Islet of Langerhans (tissue), 1 donor: ENCODE data around the gene ALOX5.
"Not testable (repeated sequence)": the region's sequence is repeated elsewhere in the genome, so short reads cannot be mapped to it uniquely, and the experiment has no call there.

Experiments
- FAIRE-seq: peaks from one replicate; lab custom pipeline; 2011; peaks lifted over from hg19 to GRCh38; lab: Jason Lieb, UNC

The ALOX5 gene

GRCh38 chr10:45407542-45407941 is 33.5 kb downstream of the ALOX5 start:
- no peak for FAIRE-seq

GRCh38 chr10:45408421-45409319 is 34.7 kb downstream of the ALOX5 start:
- FAIRE-seq = peak; percentile 97

GRCh38 chr10:45409347-45409746 is 35.3 kb downstream of the ALOX5 start:
- not testable (repeated sequence) for FAIRE-seq

- FAIRE-seq = no peak
These were observed 35.8 kb downstream of the ALOX5 start for GRCh38 chr10:45409782-45410181.

- FAIRE-seq = no peak
These were observed 36.4 kb downstream of the ALOX5 start for GRCh38 chr10:45410489-45410806.

GRCh38 chr10:45410807-45411606 is 37.0 kb downstream of the ALOX5 start:
- FAIRE-seq = no peak

GRCh38 chr10:45411607-45411940 is 37.6 kb downstream of the ALOX5 start:
- no peak for FAIRE-seq

GRCh38 chr10:45415062-45415461 is 41.0 kb downstream of the ALOX5 start:
- FAIRE-seq = not testable (repeated sequence)

- FAIRE-seq = no peak
These were observed 42.6 kb downstream of the ALOX5 start for GRCh38 chr10:45416603-45417002.

- no peak for FAIRE-seq
These were observed 43.7 kb downstream of the ALOX5 start for GRCh38 chr10:45417746-45418145.

GRCh38 chr10:45418417-45418848 is 44.4 kb downstream of the ALOX5 start:
- no peak for FAIRE-seq

- no peak for FAIRE-seq
These were observed 45.0 kb downstream of the ALOX5 start for GRCh38 chr10:45418849-45419675.

GRCh38 chr10:45419676-45420025 is 45.6 kb downstream of the ALOX5 start:
- no peak for FAIRE-seq

- no peak for FAIRE-seq
These were observed 46.6 kb downstream of the ALOX5 start for GRCh38 chr10:45420453-45421192.

- no peak for FAIRE-seq
These were observed 47.4 kb downstream of the ALOX5 start for GRCh38 chr10:45421221-45422097.

GRCh38 chr10:45422207-45422865 is 48.3 kb downstream of the ALOX5 start:
- no peak for FAIRE-seq

GRCh38 chr10:45422866-45423659 is 49.0 kb downstream of the ALOX5 start:
- FAIRE-seq = no peak

GRCh38 chr10:45423976-45424499 is 50.0 kb downstream of the ALOX5 start:
- FAIRE-seq = no peak

- no peak for FAIRE-seq
These were observed 50.8 kb downstream of the ALOX5 start for GRCh38 chr10:45424668-45425404.
